NT2/D1 (cell line): ENCODE measurements around the gene MATN1.

ENCODE experiments used
- DNase-seq: peaks from one replicate; pipeline ENCODE4 v3.0.0-alpha.2; 2011; ENCODE audit warnings: low read depth, low spot score
- H3K27me3 ChIP-seq: 2 replicates; pipeline ENCODE4 v1.6.0; 2011; ENCODE audit warnings: mild to moderate bottlenecking; ENCODE audit not compliant: insufficient read length, insufficient read depth
- H3K36me3 ChIP-seq: 2 replicates; pipeline ENCODE4 v1.6.1; 2011; ENCODE audit warnings: mild to moderate bottlenecking, low read length, mixed read lengths; ENCODE audit not compliant: insufficient read depth, insufficient read length
- H3K4me1 ChIP-seq: 2 replicates; pipeline ENCODE4 v1.5.1; 2011; ENCODE audit not compliant: insufficient read depth, insufficient read length
- H3K4me3 ChIP-seq: 2 replicates; pipeline ENCODE4 v1.5.1; 2011; ENCODE audit warnings: low read depth; ENCODE audit not compliant: insufficient read length
- H3K9ac ChIP-seq: 2 replicates; pipeline ENCODE4 v1.6.0; 2011; ENCODE audit warnings: low read depth; ENCODE audit not compliant: insufficient read length
- H3K9me3 ChIP-seq: 2 replicates; pipeline ENCODE4 v1.5.1; 2011; ENCODE audit warnings: mild to moderate bottlenecking, low read length; ENCODE audit not compliant: insufficient read depth
- SUZ12 ChIP-seq: IDR thresholded peaks from 2 replicates; pipeline ENCODE4 v1.6.1; 2011; ENCODE audit not compliant: insufficient read length, insufficient read depth; ENCODE audit errors: extremely low read depth
- YY1 ChIP-seq: IDR thresholded peaks from 2 replicates; pipeline ENCODE4 v1.6.1; 2011; ENCODE audit not compliant: insufficient read length, insufficient read depth
- ZNF274 ChIP-seq: IDR thresholded peaks from 2 replicates; pipeline ENCODE4 v1.6.1; 2011; ENCODE audit warnings: mild to moderate bottlenecking, low read depth, low read length

Gene MATN1

GRCh38 chr1:30747033-30748008, 23.9 kb upstream of the MATN1 start:
- H3K4me3 ChIP-seq = no peak overlapping the region
- H3K9ac ChIP-seq = no peak overlapping the region

GRCh38 chr1:30746212-30747032, 23.0 kb upstream of the MATN1 start:
- no peak overlapping the region for H3K9ac ChIP-seq
- no peak for TF ChIP-seq ZNF274
- TF ChIP-seq SUZ12 = no peak
- TF ChIP-seq YY1 = no peak
- no peak overlapping the region for H3K4me3 ChIP-seq
- H3K9me3 ChIP-seq = no peaks in the 10 kb centered on the region
- H3K4me1 ChIP-seq = peaks cover 29% of the 10 kb centered on the region
- no peaks in the 10 kb centered on the region for H3K36me3 ChIP-seq
- no peak for DNase-seq
- H3K27me3 ChIP-seq = no peaks in the 10 kb centered on the region

More at GRCh38 chr1:30747033-30748008, 23.9 kb upstream of the MATN1 start:
- Histone ChIP-seq H3K9me3 (no peaks in the 10 kb centered on the region), H3K36me3 (no peaks in the 10 kb centered on the region), H3K27me3 (no peaks in the 10 kb centered on the region), H3K4me1 (peaks cover 33% of the 10 kb centered on the region)
- no peak for DNase-seq
- TF ChIP-seq ZNF274 = no peak
- no peak for TF ChIP-seq SUZ12
- no peak for TF ChIP-seq YY1

- Histone ChIP-seq H3K4me1 (peaks cover 27% of the 10 kb centered on the region), H3K27me3 (no peaks in the 10 kb centered on the region), H3K36me3 (no peaks in the 10 kb centered on the region), H3K9ac (no peak overlapping the region), H3K9me3 (no peaks in the 10 kb centered on the region), H3K4me3 (no peak overlapping the region)
- TF ChIP-seq SUZ12 (no peak), YY1 (no peak), ZNF274 (no peak)
- no peak for DNase-seq
Observed at GRCh38 chr1:30745834-30746208, 22.4 kb upstream of the MATN1 start.

GRCh38 chr1:30745156-30745833, 21.9 kb upstream of the MATN1 start:
- H3K9ac ChIP-seq = no peak overlapping the region
- H3K36me3 ChIP-seq = no peaks in the 10 kb centered on the region
- no peaks in the 10 kb centered on the region for H3K9me3 ChIP-seq
- H3K27me3 ChIP-seq = no peaks in the 10 kb centered on the region
- TF ChIP-seq YY1 (no peak), ZNF274 (no peak), SUZ12 (no peak)
- H3K4me1 ChIP-seq = peaks cover 27% of the 10 kb centered on the region
- H3K4me3 ChIP-seq = no peak overlapping the region
- DNase-seq = no peak

- Histone ChIP-seq H3K9me3 (no peaks in the 10 kb centered on the region; the same call in 1 of the 2 replicates), H3K36me3 (no peaks in the 10 kb centered on the region), H3K9ac (no peak overlapping the region), H3K4me1 (peaks cover 36% of the 10 kb centered on the region), H3K4me3 (no peak overlapping the region), H3K27me3 (no peaks in the 10 kb centered on the region)
- TF ChIP-seq ZNF274 (no peak), YY1 (no peak)
- DNase-seq = no peak
Observed at GRCh38 chr1:30744060-30744756, 20.8 kb upstream of the MATN1 start.

GRCh38 chr1:30743584-30744059, 20.2 kb upstream of the MATN1 start:
- Histone ChIP-seq H3K4me1 (peaks cover 36% of the 10 kb centered on the region), H3K4me3 (no peak overlapping the region)

More at GRCh38 chr1:30743584-30744059, 20.2 kb upstream of the MATN1 start:
- Histone ChIP-seq H3K27me3 (no peaks in the 10 kb centered on the region), H3K36me3 (no peaks in the 10 kb centered on the region), H3K9me3 (no peaks in the 10 kb centered on the region; the same call in 1 of the 2 replicates), H3K9ac (no peak overlapping the region)
- TF ChIP-seq YY1 = no peak
- no peak for TF ChIP-seq SUZ12
- no peak for TF ChIP-seq ZNF274
- DNase-seq = no peak
